Activated naive CD4-positive, alpha-beta T cell treated with Interleukin-2 at 50 U/mL for 16 hours (primary cell): ENCODE data around the gene CPNE7.

Source experiments
- DNase-seq: peaks from one replicate; pipeline ENCODE4 v3.0.0-alpha.2; 2020

The CPNE7 gene

DNA sequence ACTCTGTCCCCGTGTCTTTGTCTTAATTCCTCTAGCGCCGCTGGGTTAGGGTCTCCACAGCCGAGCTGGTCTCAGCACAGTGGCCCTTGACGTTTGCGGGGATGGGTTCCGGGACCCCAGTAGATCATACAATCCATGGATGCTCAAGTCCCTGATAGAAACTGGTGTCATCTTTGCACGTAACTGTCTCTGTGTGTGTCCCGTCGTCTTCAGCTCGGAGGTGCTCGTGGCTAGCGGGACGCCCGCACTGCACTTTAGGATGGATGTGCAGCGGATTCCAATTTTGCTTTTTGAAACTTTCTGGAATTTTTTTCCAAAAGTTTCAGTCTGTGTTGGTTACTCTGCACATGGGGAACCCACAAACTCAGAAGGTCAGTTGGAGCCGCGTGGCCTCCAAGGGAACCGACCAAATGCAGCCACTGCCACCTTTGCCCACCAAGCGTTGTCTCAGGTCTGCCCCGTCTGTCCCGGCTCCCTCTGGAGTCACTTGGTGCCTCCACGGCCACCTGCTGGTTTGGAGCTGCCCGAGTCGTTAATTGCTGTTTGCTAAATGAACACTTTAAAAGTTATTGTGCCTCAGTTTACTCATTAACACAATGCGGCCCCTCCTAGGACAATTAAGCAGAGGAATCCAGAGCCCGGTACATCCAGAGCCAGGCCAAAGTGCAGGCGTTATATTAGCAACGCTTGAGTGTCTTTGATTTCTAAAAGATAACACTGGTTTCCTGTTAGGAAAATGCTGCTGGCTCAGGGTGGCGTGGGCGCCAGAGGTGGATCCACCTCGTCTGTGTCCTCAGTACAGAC lies 32.6 kb downstream of the CPNE7 start:
- DNase-seq: no peak

- DNase-seq: no peak
Observed at GRCh38 chr16:89610108-89610453, 34.5 kb downstream of the CPNE7 start.

GRCh38 chr16:89612415-89613166 lies 37.0 kb downstream of the CPNE7 start:
- DNase-seq: no peak

DNA sequence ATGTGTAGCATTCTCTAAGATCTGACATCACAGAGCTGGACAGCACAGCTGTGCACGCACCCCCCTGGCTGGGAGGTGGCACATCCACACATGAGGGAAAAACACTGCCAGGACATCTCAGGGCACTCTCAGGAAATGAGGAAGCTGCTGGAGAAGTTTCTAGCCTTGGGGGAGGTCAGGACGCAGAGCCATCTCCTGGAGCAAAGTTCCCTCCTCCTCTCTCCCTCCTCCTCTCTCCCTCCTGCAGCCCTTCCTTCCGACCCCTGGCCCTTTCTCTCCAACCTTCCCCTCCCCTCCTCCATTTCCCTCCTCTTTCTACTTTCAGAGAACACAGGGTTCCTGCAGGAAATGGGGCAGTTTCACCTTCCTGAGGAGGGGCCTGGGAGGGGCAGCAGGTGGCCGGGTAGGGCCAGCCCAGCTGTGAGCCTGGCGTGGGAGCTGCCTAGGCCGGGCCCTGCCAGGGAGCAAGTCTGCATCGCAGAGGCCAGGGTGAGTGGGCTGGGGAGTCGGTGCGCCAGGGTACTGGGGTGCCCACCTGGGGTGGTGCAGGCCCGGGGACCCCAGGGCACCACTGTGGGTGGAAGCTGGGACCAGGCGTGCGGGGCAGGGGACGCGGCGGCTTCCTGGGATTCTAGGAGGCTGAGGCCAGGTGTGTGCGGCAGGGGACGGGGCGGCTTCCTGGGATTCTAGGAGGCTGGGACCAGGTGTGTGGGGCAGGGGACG lies 37.8 kb downstream of the CPNE7 start, which contains the start of gene DPEP1:
DPEP1 (plus strand) TSS at position 412 of the 723 bp plus-strand sequence. CDS start 16,769 bp downstream, outside the sequence.
- no peak for DNase-seq

DNA sequence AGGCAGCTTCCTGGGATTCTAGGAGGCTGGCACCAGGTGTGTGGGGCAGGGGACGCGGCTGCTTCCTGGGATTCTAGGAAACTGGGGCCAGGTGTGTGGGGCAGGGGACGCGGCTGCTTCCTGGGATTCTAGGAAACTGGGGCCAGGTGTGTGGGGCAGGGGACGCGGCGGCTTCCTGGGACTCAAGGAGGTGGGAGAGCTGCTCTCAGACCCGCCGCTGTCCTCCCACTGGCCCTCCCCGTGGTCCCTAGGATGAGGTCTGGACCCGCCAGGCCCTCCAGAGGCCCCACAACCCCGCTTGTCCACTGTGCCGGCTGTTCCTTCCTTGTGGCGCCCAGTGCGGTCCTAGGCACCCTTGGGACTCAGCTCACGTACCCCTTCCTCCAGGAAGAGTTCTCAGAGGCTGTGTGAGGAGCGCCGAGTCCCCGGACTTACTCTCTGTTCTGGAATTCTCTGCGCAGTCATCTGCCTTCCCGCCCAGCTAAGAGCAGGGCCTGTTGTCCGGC lies 38.4 kb downstream of the CPNE7 start:
- no peak for DNase-seq

GRCh38 chr16:89615176-89615575 lies 39.6 kb downstream of the CPNE7 start:
- DNase-seq: no peak

- DNase-seq: no peak
Observed at GRCh38 chr16:89615596-89616090, 40.1 kb downstream of the CPNE7 start.

- no peak for DNase-seq
Observed at GRCh38 chr16:89616623-89617022, 41.1 kb downstream of the CPNE7 start.

- DNase-seq: no peak
Observed at GRCh38 chr16:89617036-89617435, 41.5 kb downstream of the CPNE7 start.

DNA sequence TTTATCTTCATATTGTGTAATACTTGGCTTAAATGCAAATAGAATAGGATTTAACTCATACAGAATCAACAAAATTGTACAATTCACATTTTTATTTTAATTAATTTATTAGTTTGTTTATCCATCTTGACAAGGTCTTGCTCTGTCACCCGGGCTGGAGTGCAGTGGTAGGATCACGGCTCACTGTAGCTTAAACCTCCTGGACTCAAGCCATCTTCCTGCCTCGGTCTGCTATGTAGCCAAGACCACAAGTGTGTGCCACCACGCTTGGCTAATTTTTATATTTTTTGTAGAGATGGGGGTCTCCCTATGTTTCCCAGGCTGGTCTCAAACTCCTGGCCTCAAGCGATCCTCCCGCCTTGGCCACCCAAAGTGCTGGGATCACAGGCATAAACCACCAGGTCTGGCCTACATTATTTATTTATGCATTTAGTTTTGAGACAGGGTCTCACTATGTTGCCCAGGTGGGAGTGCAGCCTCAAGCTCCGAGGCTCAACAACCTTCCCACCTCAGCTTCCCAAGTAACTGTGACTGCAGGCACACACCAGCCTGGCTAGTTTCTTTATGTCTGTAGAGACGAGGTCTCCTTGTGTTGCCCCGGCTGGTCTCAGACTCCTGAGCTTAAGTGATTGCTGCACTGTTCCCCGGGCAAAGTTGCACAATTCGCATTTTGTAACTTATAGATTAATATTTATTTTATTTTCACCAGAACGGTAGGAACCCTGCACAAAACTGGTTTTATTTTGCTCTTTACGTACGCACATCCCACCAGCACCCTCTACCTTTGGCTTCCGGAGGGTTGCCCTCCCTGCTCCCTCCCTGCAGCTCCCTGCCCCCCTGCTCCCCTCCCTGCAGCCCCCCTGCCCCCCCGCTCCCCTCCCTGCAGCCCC lies 42.8 kb downstream of the CPNE7 start:
- DNase-seq: no peak

GRCh38 chr16:89619840-89620239 lies 44.3 kb downstream of the CPNE7 start:
- no peak for DNase-seq

DNA sequence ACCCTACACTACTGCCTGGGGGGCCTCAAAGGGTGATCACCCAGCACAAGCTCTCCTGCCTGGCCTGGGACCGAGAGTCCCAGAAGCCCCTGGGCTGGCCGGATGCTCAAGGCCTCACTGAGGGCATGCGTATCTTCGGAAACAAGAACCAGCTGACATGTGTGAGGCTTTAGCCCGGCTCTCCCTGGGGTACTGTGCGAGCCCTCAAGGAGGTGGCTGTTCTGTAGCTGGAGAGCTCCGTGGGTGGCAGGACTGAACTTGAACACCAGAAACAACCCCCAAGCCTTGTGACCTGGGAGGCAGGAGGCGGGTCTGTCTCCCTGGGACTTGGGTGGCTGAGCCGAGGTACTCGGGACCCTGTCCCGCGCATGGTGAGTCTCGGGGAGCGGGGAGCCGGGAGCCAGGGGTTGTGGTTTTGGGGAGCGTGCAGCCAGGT lies 44.9 kb downstream of the CPNE7 start:
- DNase-seq: no peak

- no peak for DNase-seq
Observed at GRCh38 chr16:89621136-89621697, 45.7 kb downstream of the CPNE7 start.

DNA sequence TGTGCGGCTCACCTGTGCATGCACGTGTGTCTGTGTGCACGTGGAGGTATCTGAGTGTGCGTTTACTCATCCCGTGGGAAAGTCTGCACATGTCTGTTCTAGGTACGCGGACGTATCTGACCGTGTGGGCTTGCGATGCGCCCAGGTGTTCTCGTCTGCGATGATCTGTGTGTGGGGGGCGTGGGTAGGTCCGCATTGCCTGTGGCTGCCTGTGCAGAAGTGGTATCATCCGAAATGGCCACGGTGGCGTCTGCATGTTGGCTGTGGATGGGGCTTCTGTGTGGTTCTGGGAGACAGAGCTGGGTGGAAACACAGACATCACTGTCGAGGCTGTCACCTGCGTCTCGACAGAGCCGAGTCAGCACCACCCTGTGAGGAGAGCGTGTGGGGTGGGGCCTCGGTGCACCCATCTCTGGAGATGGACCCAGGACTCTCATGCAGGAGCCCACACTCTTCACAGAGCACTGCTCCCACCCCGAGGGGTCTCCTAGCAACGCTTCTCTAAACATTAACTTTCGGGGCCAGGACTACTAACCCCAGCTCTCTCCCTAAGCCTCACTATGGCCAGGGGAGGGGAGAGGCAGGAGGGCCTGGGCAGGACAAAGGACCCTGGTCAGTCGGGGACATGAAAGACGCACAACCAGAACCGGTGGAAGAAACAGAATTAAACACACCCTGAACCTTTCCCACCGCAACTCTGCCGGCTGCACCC lies 46.3 kb downstream of the CPNE7 start:
- DNase-seq: no peak

DNA sequence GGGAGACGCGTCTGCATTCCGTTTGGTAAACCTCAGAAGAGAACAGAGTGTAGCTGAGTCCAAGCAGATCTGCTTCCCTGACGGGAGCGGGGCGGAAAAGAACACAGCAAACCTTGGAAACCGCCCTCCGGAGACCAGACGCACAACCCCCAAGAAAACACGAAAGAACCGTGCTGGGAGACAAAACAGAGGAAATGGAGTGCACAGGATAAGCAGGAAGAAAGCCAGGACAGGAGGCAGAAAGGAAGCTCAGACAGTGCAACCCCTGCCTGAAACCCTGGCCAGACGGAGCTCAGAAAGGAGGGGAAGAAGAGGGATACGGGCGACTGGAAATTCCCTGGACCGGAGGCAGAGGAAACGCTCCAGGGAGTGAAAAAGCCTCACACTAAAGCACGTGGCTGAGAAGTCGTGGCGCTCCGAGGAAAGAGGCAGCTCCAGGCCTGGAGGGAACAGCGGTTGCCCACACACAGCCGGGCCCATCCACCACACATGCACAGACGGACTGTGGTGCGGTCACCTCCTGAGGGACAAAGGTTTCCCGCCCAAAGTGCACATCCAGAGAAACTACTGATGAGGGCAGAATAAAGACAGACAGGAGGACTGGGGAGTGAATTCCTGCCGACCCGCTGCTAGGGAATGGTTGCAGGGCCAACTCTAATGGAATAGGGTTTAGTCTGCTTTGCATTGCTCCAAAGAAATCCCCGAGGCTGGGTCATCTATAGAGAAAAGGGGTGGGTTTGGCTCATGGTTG lies 48.1 kb downstream of the CPNE7 start:
- no peak for DNase-seq

DNA sequence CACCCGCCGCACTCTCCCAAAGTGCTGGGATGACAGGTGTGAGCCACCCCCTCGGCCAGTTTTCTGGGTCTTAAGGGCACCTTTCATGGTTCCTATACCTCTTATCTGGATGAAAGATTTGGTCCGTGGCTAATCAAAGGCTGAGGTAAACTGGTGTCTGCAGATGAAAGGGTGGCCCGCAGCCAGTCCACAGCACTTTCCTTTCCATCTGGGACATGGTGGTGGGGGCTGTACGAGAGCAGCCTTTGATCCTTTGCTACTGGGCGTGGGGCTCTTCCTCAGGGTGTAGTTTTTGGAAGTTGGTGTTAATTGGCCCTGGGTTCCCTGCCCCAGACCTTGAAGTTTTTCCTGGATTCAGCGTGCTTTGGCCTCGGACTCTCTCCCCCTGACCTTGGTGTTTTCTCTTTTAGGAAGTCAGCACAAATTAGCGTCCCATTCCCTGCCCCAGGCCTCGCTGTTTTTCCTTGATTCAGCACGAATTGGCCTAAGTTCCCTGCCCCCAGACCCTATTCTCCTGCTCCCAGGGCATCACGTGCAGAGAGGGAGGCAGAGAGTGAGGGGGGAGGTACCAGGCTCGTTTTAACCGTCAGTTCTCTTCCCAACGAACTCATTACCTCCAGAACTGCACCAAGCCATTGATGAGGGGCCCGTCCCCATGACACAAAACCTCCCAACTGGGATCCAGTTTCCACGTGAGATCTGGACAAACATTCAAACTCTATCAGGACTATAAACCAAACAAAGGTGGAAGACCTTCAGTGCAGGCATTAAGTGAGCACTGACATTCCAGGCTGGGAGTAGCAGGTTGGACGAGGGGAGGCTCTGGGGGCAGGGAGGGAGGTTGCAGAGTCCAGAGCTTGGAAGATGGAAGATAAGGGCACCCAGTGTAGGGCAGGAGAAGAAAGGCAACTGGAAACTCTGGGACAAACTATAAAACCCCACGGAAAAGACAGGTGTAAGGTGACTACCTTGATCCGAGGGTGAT lies 49.5 kb downstream of the CPNE7 start:
- DNase-seq: no peak

DNA sequence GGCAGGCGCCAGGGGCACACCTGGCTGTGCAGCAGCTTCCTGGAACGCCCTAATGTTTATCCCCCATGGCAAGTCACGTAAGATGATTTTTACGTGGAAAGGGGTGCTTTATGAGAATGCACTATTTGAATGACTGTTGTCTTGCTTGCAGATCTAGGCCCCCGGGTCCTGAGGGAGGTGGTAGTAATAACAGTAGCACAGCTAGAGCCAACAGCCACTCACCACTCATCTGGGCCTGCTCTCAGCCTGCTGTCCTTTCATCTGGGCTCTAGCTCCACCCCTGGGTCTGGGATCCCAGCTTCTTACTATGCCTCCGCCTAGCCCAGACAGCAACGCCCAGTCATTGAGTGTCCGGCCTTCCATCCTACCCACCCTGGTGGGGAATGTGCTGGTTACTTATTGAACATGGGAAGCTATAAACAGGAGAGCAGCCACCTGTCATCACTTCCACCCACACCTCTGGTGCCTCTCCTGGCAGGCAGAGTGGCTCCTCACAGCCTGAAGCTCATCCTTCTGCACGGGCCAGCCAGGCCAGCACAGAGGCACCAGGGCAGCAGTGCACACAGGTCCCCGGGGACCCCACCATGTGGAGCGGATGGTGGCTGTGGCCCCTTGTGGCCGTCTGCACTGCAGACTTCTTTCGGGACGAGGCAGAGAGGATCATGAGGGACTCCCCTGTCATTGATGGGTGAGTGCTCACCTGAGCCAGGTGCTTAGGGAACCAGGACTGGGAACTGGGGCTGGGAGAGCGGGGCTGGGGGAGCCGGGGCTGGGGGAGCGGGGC lies 54.5 kb downstream of the CPNE7 start:
- no peak for DNase-seq

GRCh38 chr16:89633064-89633631 lies 57.6 kb downstream of the CPNE7 start:
- no peak for DNase-seq
